Coronary artery (tissue), 2 donors: Measurements from ENCODE around the gene APOA4.

Experiments
- DNase-seq: peaks from one replicate; pipeline ENCODE4 v3.0.0-alpha.2; 2017; ENCODE audit warnings: low spot score
- H3K27ac ChIP-seq, 2 donors: fragments of 200-600 bp; sonication (generic); one replicate each; pipeline ENCODE4 v1.5.1; 2016 to 2019
- H3K4me3 ChIP-seq: fragments of 200-600 bp; sonication (generic); 2 replicates; pipeline ENCODE4 v1.5.1; 2016; ENCODE audit warnings: mild to moderate bottlenecking, moderate library complexity
- CTCF ChIP-seq: fragments of 200-600 bp; sonication (generic); IDR thresholded peaks from one replicate; pipeline ENCODE4 v1.5.1; 2019; ENCODE audit warnings: antibody characterized with exemption

APOA4 gene

DNA sequence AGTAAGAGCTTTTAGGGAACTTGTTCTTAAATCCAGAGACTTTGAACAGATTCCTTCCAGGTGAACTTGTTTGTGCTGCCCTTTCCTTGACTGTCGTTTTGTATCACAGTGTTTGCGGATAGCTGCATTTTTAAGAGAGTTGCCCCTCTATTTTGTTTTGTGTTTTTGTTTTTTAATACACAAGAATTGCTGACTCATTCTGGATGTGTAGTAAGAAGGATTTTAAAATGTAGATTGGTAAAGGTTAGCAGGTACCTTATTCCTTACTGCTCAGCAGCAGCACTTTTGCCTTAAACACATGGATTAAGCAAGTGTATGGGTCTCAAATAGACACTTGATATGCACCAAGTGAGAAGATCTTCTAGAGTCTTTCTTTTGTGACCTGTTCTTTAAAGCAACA, 22.5 kb downstream of the APOA4 start:
- Histone ChIP-seq H3K27ac (no peak overlapping the region), H3K4me3 (no peak overlapping the region)
- no peak for TF ChIP-seq CTCF
- no peak for DNase-seq

GRCh38 chr11:116798368-116798767, 24.7 kb downstream of the APOA4 start:
- no peak for DNase-seq
- TF ChIP-seq CTCF = no peak
- no peak overlapping the region for H3K4me3 ChIP-seq
- no peak overlapping the region for H3K27ac ChIP-seq

DNA sequence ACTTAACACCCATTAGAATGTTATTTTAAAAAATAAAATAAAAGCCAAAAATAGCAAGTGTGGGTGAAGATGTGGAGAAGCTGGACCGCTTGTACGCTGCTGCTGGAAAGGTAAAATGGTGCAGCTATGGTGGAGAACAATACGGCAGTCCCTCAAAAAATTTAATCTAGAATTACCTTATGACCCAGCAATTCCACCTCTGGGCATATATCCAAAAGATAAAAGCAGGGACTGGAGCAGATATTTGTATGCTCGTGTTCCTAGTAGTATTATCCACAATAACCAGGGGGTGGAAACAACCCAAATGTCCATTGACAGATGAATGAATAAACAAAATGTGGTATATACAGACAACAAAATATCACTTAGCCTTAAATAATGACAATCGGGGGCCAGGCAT, 25.3 kb downstream of the APOA4 start:
- no peak overlapping the region for H3K27ac ChIP-seq
- DNase-seq = no peak
- no peak for TF ChIP-seq CTCF

GRCh38 chr11:116796548-116796947, 26.6 kb downstream of the APOA4 start:
- no peak overlapping the region for H3K27ac ChIP-seq
- no peak for DNase-seq
- no peak for TF ChIP-seq CTCF
- H3K4me3 ChIP-seq = no peak overlapping the region

More for the DNA sequence above, 25.3 kb downstream of the APOA4 start:
- no peak overlapping the region for H3K4me3 ChIP-seq

DNA sequence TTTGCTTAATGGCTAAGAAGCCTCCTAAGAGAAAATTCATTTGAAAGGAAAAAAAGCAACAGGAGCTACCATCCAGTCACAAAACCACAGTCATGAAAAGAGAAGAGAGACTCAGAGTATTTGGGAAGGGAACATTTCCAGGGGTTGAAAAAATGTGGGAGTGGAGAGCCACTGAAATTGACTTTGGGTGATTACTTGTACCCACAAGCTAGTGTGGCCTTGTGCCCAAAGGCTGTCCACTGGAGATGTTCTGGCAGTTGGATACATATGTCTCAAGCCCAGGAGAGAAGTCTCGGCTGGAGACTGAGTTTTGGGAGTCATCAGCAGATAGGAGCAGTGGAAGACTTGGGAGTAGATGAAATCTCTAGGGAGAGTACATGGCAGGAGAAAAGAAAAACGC, 28.3 kb downstream of the APOA4 start:
- no peak overlapping the region for H3K4me3 ChIP-seq
- H3K27ac ChIP-seq = no peak overlapping the region
- no peak for TF ChIP-seq CTCF
- no peak for DNase-seq

GRCh38 chr11:116793772-116794097, 29.4 kb downstream of the APOA4 start:
- Histone ChIP-seq H3K27ac (no peak overlapping the region), H3K4me3 (no peak overlapping the region)
- TF ChIP-seq CTCF = no peak
- no peak for DNase-seq

- no peak overlapping the region for H3K4me3 ChIP-seq
- H3K27ac ChIP-seq = no peak overlapping the region
- DNase-seq = no peak
Measured at GRCh38 chr11:116792869-116793771, 30.0 kb downstream of the APOA4 start.

More at GRCh38 chr11:116792869-116793771, 30.0 kb downstream of the APOA4 start:
- no peak for TF ChIP-seq CTCF
